Peyer's patch (tissue), 4 donors: Measurements from ENCODE around the gene SELENOH.

Experiments used
- CTCF ChIP-seq, 6 experiments: fragments of 450-650 bp in 4 of 6; fragments of 200-600 bp in 2 of 6; sonication (generic) in 1 of 6; IDR thresholded peaks; one replicate each; pipeline ENCODE4 v1.5.1; 2017 to 2019; ENCODE audit warnings: antibody characterized with exemption in 6 of 6, mild to moderate bottlenecking in 3 of 6, moderate library complexity in 1 of 6
- POLR2A ChIP-seq, 2 donors: fragments of 450-650 bp; IDR thresholded peaks; one replicate each; pipeline ENCODE4 v1.5.1; 2017; ENCODE audit warnings: antibody characterized with exemption in 2 of 2, mild to moderate bottlenecking in 2 of 2, moderate library complexity in 2 of 2

GRCh38 chr11:57709802-57710367 lies 31.4 kb upstream of the SELENOH start:
- TF ChIP-seq CTCF (IDR thresholded peaks at IDR 0.05) (no peak), POLR2A (IDR thresholded peaks at IDR 0.05) (no peak)
